Muscle layer of duodenum (tissue), 2 donors: ENCODE measurements around the gene PDE6H.
A peak's percentile ranks its signal among the peaks of the same experiment; 100 is the strongest.

Source experiments
- H3K27ac ChIP-seq: one replicate; pipeline ENCODE4 v1.7.0; 2013; ENCODE audit warnings: mild to moderate bottlenecking, low read length
- H3K27me3 ChIP-seq: one replicate; pipeline ENCODE4 v1.7.0; 2013; ENCODE audit warnings: low read depth, mild to moderate bottlenecking, control low read depth, low read length
- H3K36me3 ChIP-seq, 2 donors: one replicate each; pipeline ENCODE4 v1.7.0; 2013; ENCODE audit warnings: low read length in 2 of 2, control low read depth in 1 of 2, mild to moderate bottlenecking in 1 of 2; ENCODE audit not compliant: insufficient read depth in 2 of 2, control insufficient read depth in 1 of 2
- H3K4me1 ChIP-seq, 2 donors: one replicate each; pipeline ENCODE4 v1.7.0; 2013; ENCODE audit warnings: low read length in 2 of 2, mild to moderate bottlenecking in 2 of 2, control low read depth in 1 of 2, moderate library complexity in 1 of 2; ENCODE audit not compliant: insufficient read depth in 2 of 2, control insufficient read depth in 1 of 2
- H3K4me3 ChIP-seq, 2 donors: one replicate each; pipeline ENCODE4 v1.7.0; 2013; ENCODE audit warnings: low read length in 2 of 2, low read depth in 1 of 2, mild to moderate bottlenecking in 1 of 2
- H3K9me3 ChIP-seq, 2 donors: one replicate each; pipeline ENCODE4 v1.7.0; 2013; ENCODE audit warnings: low read length in 2 of 2, control low read depth in 1 of 2, mild to moderate bottlenecking in 1 of 2; ENCODE audit not compliant: control insufficient read depth in 1 of 2
- donor health status: healthy.

The PDE6H gene

GRCh38 chr12:14972816-14973215, at the start of gene PDE6H:
Gene PDE6H (plus strand): TSS chr12:14973042. CDS start chr12:14978013, 4,971 bp downstream.
- H3K27ac ChIP-seq, result no peak within 1 kb of the TSS
- no peaks in the 10 kb centered on the region for H3K36me3 ChIP-seq
- H3K9me3 ChIP-seq, result no peaks in the 10 kb centered on the region
- no peaks in the 10 kb centered on the region for H3K4me1 ChIP-seq
- no peaks in the 10 kb centered on the region for H3K27me3 ChIP-seq
- no peak within 1 kb of the TSS for H3K4me3 ChIP-seq

DNA sequence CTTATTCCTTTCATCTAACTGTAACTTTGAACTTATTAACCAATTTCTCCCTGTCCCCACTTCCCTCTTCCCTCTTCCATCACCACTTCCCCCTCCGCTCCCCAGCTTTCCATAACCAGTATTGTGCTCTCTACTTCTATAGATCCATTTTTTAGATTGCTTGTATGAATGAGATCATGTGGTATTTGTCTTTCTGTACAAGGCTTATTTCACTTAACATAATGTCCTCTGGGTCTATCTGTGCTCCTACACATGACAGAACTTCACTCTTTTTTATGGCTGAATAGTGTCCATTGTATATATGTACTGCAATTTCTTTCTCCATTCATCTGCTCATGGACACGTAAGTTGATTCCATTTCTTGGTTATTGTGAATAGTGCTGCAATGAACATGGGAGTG, 48.9 kb upstream of the PDE6H start:
- Histone ChIP-seq H3K27ac (no peak overlapping the region), H3K36me3 (no peaks in the 10 kb centered on the region), H3K9me3 (no peaks in the 10 kb centered on the region), H3K4me3 (no peak overlapping the region), H3K27me3 (no peaks in the 10 kb centered on the region), H3K4me1 (peaks cover 0 to 4% of the 10 kb centered on the region in 2 donors)

- H3K36me3 ChIP-seq, result no peaks in the 10 kb centered on the region
- H3K4me1 ChIP-seq, result peaks cover 0 to 7% of the 10 kb centered on the region in 2 donors
- H3K27me3 ChIP-seq, result no peaks in the 10 kb centered on the region
- H3K27ac ChIP-seq, result no peak overlapping the region
- H3K4me3 ChIP-seq, result no peak overlapping the region
- no peaks in the 10 kb centered on the region for H3K9me3 ChIP-seq
These were observed 48.3 kb upstream of the PDE6H start for GRCh38 chr12:14924541-14924940.

- Histone ChIP-seq H3K4me3 (no peak overlapping the region), H3K9me3 (no peaks in the 10 kb centered on the region), H3K4me1 (peaks cover 0 to 7% of the 10 kb centered on the region in 2 donors), H3K36me3 (no peaks in the 10 kb centered on the region), H3K27ac (no peak overlapping the region), H3K27me3 (no peaks in the 10 kb centered on the region)
These were observed 45.6 kb upstream of the PDE6H start for GRCh38 chr12:14927267-14927666.

GRCh38 chr12:14928931-14929330, 43.9 kb upstream of the PDE6H start:
- H3K4me3 ChIP-seq, result peak overlapping the region in 1 of 2 donors; percentile 22
- H3K36me3 ChIP-seq, result no peaks in the 10 kb centered on the region
- H3K9me3 ChIP-seq, result no peaks in the 10 kb centered on the region
- no peaks in the 10 kb centered on the region for H3K27me3 ChIP-seq
- H3K4me1 ChIP-seq, result peaks cover 0 to 7% of the 10 kb centered on the region in 2 donors
- peak overlapping the region; percentile 48 for H3K27ac ChIP-seq

DNA sequence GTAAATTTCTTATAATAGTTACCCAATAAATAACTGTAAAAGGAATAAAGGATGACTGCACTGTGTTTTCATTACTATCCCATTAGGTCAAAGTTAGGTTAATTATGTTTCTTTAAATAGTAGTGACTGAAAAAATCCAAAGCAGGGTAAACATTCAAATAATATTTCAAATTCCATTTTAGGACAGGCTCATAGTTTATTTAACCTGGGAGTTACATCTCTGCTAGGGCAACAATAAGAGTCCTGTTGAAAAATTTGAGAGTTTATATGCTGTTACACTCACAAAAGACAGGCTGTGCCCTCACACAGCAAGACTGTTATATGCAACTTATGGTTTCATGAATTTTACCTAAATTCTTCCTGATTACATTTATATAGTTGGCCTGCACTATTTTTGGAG, 42.5 kb upstream of the PDE6H start:
- no peak overlapping the region for H3K27ac ChIP-seq

DNA sequence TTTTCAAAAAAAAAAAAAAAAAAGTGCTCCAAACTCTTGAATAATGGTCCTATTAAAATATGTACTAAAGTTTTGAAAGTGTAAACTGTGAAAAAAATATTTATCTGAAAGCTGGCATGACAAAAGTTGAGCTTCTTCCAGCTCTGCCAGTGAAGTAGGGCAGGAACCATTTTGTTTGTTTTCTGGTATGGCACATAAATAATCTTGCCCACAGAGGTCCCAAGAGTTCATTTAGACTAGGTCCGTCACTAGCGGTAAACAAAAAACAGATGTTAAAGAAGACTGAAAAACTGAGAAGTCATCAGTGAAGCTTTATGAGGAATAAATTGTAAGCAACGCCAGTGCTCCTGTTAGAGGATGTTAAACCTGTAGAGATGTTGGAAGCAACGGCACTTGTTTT, 41.5 kb upstream of the PDE6H start:
- Histone ChIP-seq H3K27me3 (no peaks in the 10 kb centered on the region), H3K4me3 (no peak overlapping the region), H3K9me3 (no peaks in the 10 kb centered on the region), H3K4me1 (peaks cover 0 to 7% of the 10 kb centered on the region in 2 donors), H3K36me3 (no peaks in the 10 kb centered on the region), H3K27ac (no peak overlapping the region)

More for the DNA sequence above, 42.5 kb upstream of the PDE6H start:
- Histone ChIP-seq H3K9me3 (no peaks in the 10 kb centered on the region), H3K27me3 (no peaks in the 10 kb centered on the region), H3K4me3 (no peak overlapping the region), H3K4me1 (peaks cover 0 to 7% of the 10 kb centered on the region in 2 donors), H3K36me3 (no peaks in the 10 kb centered on the region)

GRCh38 chr12:14931791-14932560, 40.9 kb upstream of the PDE6H start:
- Histone ChIP-seq H3K36me3 (no peaks in the 10 kb centered on the region), H3K9me3 (no peaks in the 10 kb centered on the region), H3K27me3 (no peaks in the 10 kb centered on the region), H3K4me3 (no peak overlapping the region), H3K4me1 (peaks cover 0 to 7% of the 10 kb centered on the region in 2 donors), H3K27ac (no peak overlapping the region)

- no peaks in the 10 kb centered on the region for H3K4me1 ChIP-seq
- H3K27me3 ChIP-seq, result no peaks in the 10 kb centered on the region
- H3K36me3 ChIP-seq, result no peaks in the 10 kb centered on the region
- H3K9me3 ChIP-seq, result no peaks in the 10 kb centered on the region
- no peak overlapping the region for H3K27ac ChIP-seq
- H3K4me3 ChIP-seq, result no peak overlapping the region
These were observed 38.3 kb upstream of the PDE6H start for GRCh38 chr12:14934511-14934910.

DNA sequence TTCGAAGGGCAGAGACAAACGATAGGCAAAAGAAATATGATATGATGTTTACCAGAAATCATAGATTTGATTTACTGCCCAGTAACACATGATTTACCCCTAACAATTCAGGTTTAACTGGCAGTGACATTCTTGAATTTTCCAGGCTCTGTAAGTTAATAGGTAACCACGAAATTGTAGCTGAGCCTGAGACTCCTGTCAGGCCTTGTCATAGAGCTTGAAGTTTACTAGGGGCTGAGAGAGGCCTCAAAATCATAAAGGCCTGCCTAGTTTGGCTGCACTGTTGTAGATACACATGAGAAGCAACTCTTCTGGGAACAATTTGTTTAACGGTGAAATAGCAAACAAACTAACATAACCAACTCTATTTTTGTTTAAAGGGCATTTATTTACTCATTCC, 37.8 kb upstream of the PDE6H start:
- Histone ChIP-seq H3K36me3 (no peaks in the 10 kb centered on the region), H3K27ac (no peak overlapping the region), H3K4me1 (no peaks in the 10 kb centered on the region), H3K4me3 (no peak overlapping the region), H3K27me3 (no peaks in the 10 kb centered on the region), H3K9me3 (no peaks in the 10 kb centered on the region)

GRCh38 chr12:14936224-14936861, 36.5 kb upstream of the PDE6H start:
- Histone ChIP-seq H3K4me1 (no peaks in the 10 kb centered on the region), H3K36me3 (no peaks in the 10 kb centered on the region), H3K9me3 (no peaks in the 10 kb centered on the region), H3K27ac (no peak overlapping the region), H3K4me3 (no peak overlapping the region), H3K27me3 (no peaks in the 10 kb centered on the region)
